Esophagus muscularis mucosa (tissue), 4 donors: ENCODE results near the gene SLC16A6. TPM values are rescaled to one million over a fixed set of nuclear protein-coding genes. Genes with fewer than 3 reads are reported as not detected.
"Not testable (repeated sequence)": the region's sequence is repeated elsewhere in the genome, so short reads cannot be mapped to it uniquely, and the experiment has no call there.

Experiments used
- DNase-seq: peaks from one replicate; pipeline ENCODE4 v3.0.0-alpha.2; 2017; ENCODE audit errors: extremely low spot score
- H3K27ac ChIP-seq, 4 donors: fragments of 200-600 bp; sonication (generic); replicated peaks in 1 of 4; 1 replicate in 3 of 4; 2 replicates in 1 of 4; pipeline ENCODE4 v1.5.1; 2016 to 2019; ENCODE audit warnings: mild to moderate bottlenecking in 1 of 4
- H3K27me3 ChIP-seq, 4 donors: fragments of 200-600 bp; sonication (generic); one replicate each; pipeline versions ENCODE4 v1.5.1 to v1.6.0; 2016 to 2019
- H3K36me3 ChIP-seq, 4 donors: fragments of 200-600 bp; sonication (generic); one replicate each; pipeline ENCODE4 v1.5.1; 2016 to 2019
- H3K4me1 ChIP-seq, 4 donors: fragments of 200-600 bp; sonication (generic); one replicate each; pipeline ENCODE4 v1.5.1; 2016 to 2019
- H3K4me3 ChIP-seq, 4 donors: fragments of 200-600 bp; sonication (generic); 1 replicate in 2 of 4; 2 replicates in 2 of 4; pipeline ENCODE4 v1.5.1; 2016 to 2019; ENCODE audit warnings: mild to moderate bottlenecking in 4 of 4, moderate library complexity in 1 of 4
- H3K9me3 ChIP-seq, 4 donors: fragments of 200-600 bp; sonication (generic); 1 replicate in 3 of 4; 2 replicates in 1 of 4; pipeline ENCODE4 v1.5.1; 2016 to 2019
- EP300 ChIP-seq: sonication (generic); formaldehyde crosslinking; IDR thresholded peaks from one replicate; pipeline ENCODE4 v1.6.1; 2017; ENCODE audit warnings: antibody characterized with exemption
- POLR2A ChIP-seq: fragments of 450-650 bp; IDR thresholded peaks from one replicate; pipeline ENCODE4 v1.6.1; 2017; ENCODE audit warnings: antibody characterized with exemption, moderate library complexity, mild to moderate bottlenecking, low read depth
- POLR2AphosphoS5 ChIP-seq, 2 donors: sonication (generic); formaldehyde crosslinking; IDR thresholded peaks; one replicate each; pipeline ENCODE4 v1.6.1; 2017; ENCODE audit warnings: antibody characterized with exemption in 2 of 2
- WGBS: methylation state at CpG from one replicate; pipeline ENCODE4 v1.1.5; 2018; 5-methylcytosine and 5-hydroxymethylcytosine counted together
- intact Hi-C: fragments of 100-400 bp; cut with DNase I; formaldehyde crosslinking; loops from one replicate; pipeline ENCODE4 v1.15.1; 2023
- total RNA-seq, 4 donors: library from RNA; depleted of rRNA; stranded (reverse); fragments of >200 nt; gene quantifications; one replicate each; pipeline versions ENCODE4 v1.1.0 to v1.2.1, GENCODE V29; 2016
- TF ChIP-seq, protein P1 (sequence below), 3 experiments: fragments of 200-600 bp in 2 of 3; fragments of 450-650 bp in 1 of 3; sonication (generic) in 2 of 3; IDR thresholded peaks; one replicate each; pipeline ENCODE4 v1.5.1; 2017 to 2019; ENCODE audit warnings: antibody characterized with exemption in 3 of 3, mild to moderate bottlenecking in 2 of 3, moderate library complexity in 1 of 3

The SLC16A6 gene
- total RNA-seq, result under 1 TPM in 3 of 4 donors, not detected in 1; 0.33 to 0.42 (median 0.34) TPM

- no peak for DNase-seq
- H3K36me3 ChIP-seq, result no peaks in the 10 kb centered on the region
- peak within 1 kb of the TSS; percentile 45 to 71 (median 50) for H3K27ac ChIP-seq
- H3K4me3 ChIP-seq, result peak within 1 kb of the TSS; percentile 62 to 67 (median 66)
- H3K27me3 ChIP-seq, result peaks cover 0 to 59% (median 19%) of the 10 kb centered on the region in 4 donors
- no peaks in the 10 kb centered on the region for H3K9me3 ChIP-seq
- TF ChIP-seq, protein P1, sequence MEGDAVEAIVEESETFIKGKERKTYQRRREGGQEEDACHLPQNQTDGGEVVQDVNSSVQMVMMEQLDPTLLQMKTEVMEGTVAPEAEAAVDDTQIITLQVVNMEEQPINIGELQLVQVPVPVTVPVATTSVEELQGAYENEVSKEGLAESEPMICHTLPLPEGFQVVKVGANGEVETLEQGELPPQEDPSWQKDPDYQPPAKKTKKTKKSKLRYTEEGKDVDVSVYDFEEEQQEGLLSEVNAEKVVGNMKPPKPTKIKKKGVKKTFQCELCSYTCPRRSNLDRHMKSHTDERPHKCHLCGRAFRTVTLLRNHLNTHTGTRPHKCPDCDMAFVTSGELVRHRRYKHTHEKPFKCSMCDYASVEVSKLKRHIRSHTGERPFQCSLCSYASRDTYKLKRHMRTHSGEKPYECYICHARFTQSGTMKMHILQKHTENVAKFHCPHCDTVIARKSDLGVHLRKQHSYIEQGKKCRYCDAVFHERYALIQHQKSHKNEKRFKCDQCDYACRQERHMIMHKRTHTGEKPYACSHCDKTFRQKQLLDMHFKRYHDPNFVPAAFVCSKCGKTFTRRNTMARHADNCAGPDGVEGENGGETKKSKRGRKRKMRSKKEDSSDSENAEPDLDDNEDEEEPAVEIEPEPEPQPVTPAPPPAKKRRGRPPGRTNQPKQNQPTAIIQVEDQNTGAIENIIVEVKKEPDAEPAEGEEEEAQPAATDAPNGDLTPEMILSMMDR (IDR thresholded peaks at IDR 0.05), result no peak
- TF ChIP-seq EP300, result no peak
- 0% methylated on average over 18 of the region's 96 CpGs for WGBS
- intact Hi-C loops, result no loop called here
- peaks cover 17 to 31% (median 27%) of the 10 kb centered on the region in 4 donors for H3K4me1 ChIP-seq
These were observed at the start of gene SLC16A6, which contains the start of gene ARSG for GRCh38 chr17:68290955-68291835. SLC16A6 (minus strand) TSS chr17:68291127; CDS start chr17:68278320, 12,807 bp downstream. ARSG (plus strand) TSS chr17:68291495; CDS start chr17:68307494, 15,999 bp downstream.

DNA sequence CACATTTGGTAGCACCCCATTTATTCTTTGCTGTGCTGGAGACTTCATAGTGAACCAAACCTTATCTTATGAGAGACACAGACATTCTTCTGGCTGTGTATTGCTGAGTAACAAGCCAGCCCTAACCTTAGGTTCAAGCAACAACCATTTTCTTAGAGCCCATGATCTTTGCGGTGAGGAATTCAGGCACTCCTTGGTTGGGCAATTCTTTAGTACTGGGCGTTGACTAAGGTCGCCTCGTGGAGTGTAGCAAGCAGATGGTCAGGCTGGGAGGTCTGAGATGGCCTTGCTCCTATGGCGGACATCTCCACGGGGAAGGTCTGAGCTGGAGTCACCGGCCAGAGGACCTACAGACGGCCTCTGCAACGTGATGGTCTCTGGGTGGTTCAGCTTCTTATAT is 43.5 kb upstream of the SLC16A6 start:
- Histone ChIP-seq H3K27me3 (no peaks in the 10 kb centered on the region), H3K9me3 (peaks cover 0 to 21% (median 16%) of the 10 kb centered on the region in 4 donors), H3K36me3 (no peaks in the 10 kb centered on the region), H3K4me3 (no peak overlapping the region), H3K4me1 (no peaks in the 10 kb centered on the region), H3K27ac (no peak overlapping the region)
- intact Hi-C loops, result no loop called here
- 84% methylated on average over 7 of the region's 9 CpGs for WGBS
- TF ChIP-seq POLR2AphosphoS5 (IDR thresholded peaks at IDR 0.05), result no peak
- no peak for TF ChIP-seq POLR2A
- no peak for TF ChIP-seq EP300
- TF ChIP-seq, protein P1 (IDR thresholded peaks at IDR 0.05), result no peak
- no peak for DNase-seq

GRCh38 chr17:68331932-68332331 is 41.0 kb upstream of the SLC16A6 start:
- intact Hi-C loops, DNase-seq, H3K27me3 ChIP-seq, H3K27ac ChIP-seq, H3K4me1 ChIP-seq, H3K36me3 ChIP-seq, H3K4me3 ChIP-seq: not testable (repeated sequence)
- WGBS, result 87% methylated on average over 12 of the region's 12 CpGs
- peaks cover 0 to 21% (median 16%) of the 10 kb centered on the region in 4 donors for H3K9me3 ChIP-seq

GRCh38 chr17:68329331-68329730 is 38.4 kb upstream of the SLC16A6 start:
- no peaks in the 10 kb centered on the region for H3K27me3 ChIP-seq
- no peak overlapping the region for H3K27ac ChIP-seq
- peaks cover 0 to 21% (median 16%) of the 10 kb centered on the region in 4 donors for H3K9me3 ChIP-seq
- intact Hi-C loops, result no loop called here
- no peak for TF ChIP-seq POLR2AphosphoS5 (IDR thresholded peaks at IDR 0.05)
- no peak for TF ChIP-seq POLR2A
- no peak for TF ChIP-seq EP300
- TF ChIP-seq, protein P1 (IDR thresholded peaks at IDR 0.05), result no peak
- H3K4me3 ChIP-seq, result no peak overlapping the region
- DNase-seq, result no peak
- H3K4me1 ChIP-seq, result no peaks in the 10 kb centered on the region
- H3K36me3 ChIP-seq, result no peaks in the 10 kb centered on the region
- WGBS, result 99% methylated on average over 5 of the region's 7 CpGs

DNA sequence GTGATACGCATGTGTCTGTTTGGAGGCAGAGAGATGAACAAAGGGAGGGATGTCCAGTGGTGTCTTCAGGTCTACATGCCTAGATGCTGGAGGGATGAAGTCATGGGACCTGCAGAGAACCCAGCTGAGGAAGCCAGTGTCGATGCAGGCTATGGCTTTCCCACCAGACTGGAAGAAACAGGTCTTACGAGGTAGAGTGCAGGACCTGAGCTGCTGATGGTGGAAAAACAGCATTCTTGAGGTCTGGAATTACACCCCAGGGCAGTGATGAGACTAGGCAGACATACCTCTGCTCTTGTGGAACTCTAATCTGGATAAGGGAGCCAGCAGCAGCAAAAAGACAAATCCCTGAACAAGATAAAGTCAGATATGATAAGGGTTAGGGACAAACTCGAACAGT is 37.7 kb upstream of the SLC16A6 start:
- DNase-seq, result no peak
- H3K36me3 ChIP-seq, result no peaks in the 10 kb centered on the region
- peaks cover 0 to 21% (median 16%) of the 10 kb centered on the region in 4 donors for H3K9me3 ChIP-seq
- H3K4me3 ChIP-seq, result no peak overlapping the region
- TF ChIP-seq EP300, result no peak
- no peak overlapping the region for H3K27ac ChIP-seq
- intact Hi-C loops, result no loop called here
- H3K4me1 ChIP-seq, result no peaks in the 10 kb centered on the region
- 77% methylated on average over 4 of the region's 4 CpGs for WGBS
- H3K27me3 ChIP-seq, result no peaks in the 10 kb centered on the region
